Esophagus squamous epithelium (tissue), 4 donors: ENCODE data around the gene KCNK18.

Experiments
- CTCF ChIP-seq, 6 experiments: fragments of 450-650 bp in 4 of 6; fragments of 200-600 bp in 2 of 6; sonication (generic) in 2 of 6; IDR thresholded peaks; one replicate each; pipeline ENCODE4 v1.5.1; 2016 to 2019; ENCODE audit warnings: antibody characterized with exemption in 6 of 6, mild to moderate bottlenecking in 4 of 6, moderate library complexity in 4 of 6
- POLR2A ChIP-seq, 4 donors: fragments of 450-650 bp; IDR thresholded peaks; one replicate each; pipeline ENCODE4 v1.6.1; 2017; ENCODE audit warnings: antibody characterized with exemption in 4 of 4, mild to moderate bottlenecking in 4 of 4, moderate library complexity in 3 of 4

GRCh38 chr10:117239721-117240620, 42.7 kb downstream of the KCNK18 start:
- TF ChIP-seq CTCF (IDR thresholded peaks at IDR 0.05) (no peak), POLR2A (IDR thresholded peaks at IDR 0.05) (no peak)
